ENCODE results near the gene IGFALS.

IGFALS gene

GRCh38 chr16:1793578-1794220 is at the start of gene IGFALS:
Gene IGFALS, minus strand, starts transcription at chr16:1793705. Its CDS starts 53 bp downstream, at chr16:1793652.
- no peak for DNase-seq

GRCh38 chr16:1839554-1839953 is 46.0 kb upstream of the IGFALS start:
- no peak for DNase-seq

- DNase-seq: no peak
Measured at GRCh38 chr16:1834096-1834495, 40.6 kb upstream of the IGFALS start.

- DNase-seq: no peak
Measured at GRCh38 chr16:1832838-1833454, 39.4 kb upstream of the IGFALS start.

- DNase-seq: no peak
Measured at GRCh38 chr16:1831186-1832075, 37.9 kb upstream of the IGFALS start.

GRCh38 chr16:1830213-1830612 is 36.7 kb upstream of the IGFALS start:
- DNase-seq: no peak

GRCh38 chr16:1828645-1829410 is 35.3 kb upstream of the IGFALS start:
- no peak for DNase-seq

GRCh38 chr16:1826691-1827573 is 33.4 kb upstream of the IGFALS start, which contains the start of the genes FAHD1 and HAGH:
Gene FAHD1, plus strand, starts transcription at chr16:1827206. Its CDS starts 33 bp downstream, at chr16:1827239.
Gene HAGH, minus strand, starts transcription at chr16:1826825. Its CDS starts 38 bp downstream, at chr16:1826787.
- DNase-seq: peak; percentile 96

GRCh38 chr16:1825864-1826690 is 32.6 kb upstream of the IGFALS start:
- DNase-seq: peak; percentile 90

GRCh38 chr16:1825381-1825863 is 31.9 kb upstream of the IGFALS start:
- no peak for DNase-seq

- no peak for DNase-seq
Measured at GRCh38 chr16:1823821-1824220, 30.3 kb upstream of the IGFALS start.

GRCh38 chr16:1822801-1823200 is 29.3 kb upstream of the IGFALS start:
- DNase-seq: no peak

GRCh38 chr16:1821861-1822611 is 28.5 kb upstream of the IGFALS start:
- no peak for DNase-seq

- no peak for DNase-seq
Measured at GRCh38 chr16:1820946-1821290, 27.4 kb upstream of the IGFALS start.

GRCh38 chr16:1820096-1820945 is 26.8 kb upstream of the IGFALS start:
- no peak for DNase-seq

GRCh38 chr16:1819611-1820010 is 26.1 kb upstream of the IGFALS start:
- no peak for DNase-seq

GRCh38 chr16:1818873-1819525 is 25.5 kb upstream of the IGFALS start:
- DNase-seq: no peak

- no peak for DNase-seq
Measured at GRCh38 chr16:1818204-1818872, 24.8 kb upstream of the IGFALS start.
